Naive B cell (primary cell): ENCODE measurements around the gene RSU1. TPM values are rescaled to one million over a fixed set of nuclear protein-coding genes. Genes with fewer than 3 reads are reported as not detected.

Source experiments
- ATAC-seq, 2 donors: fragments of 150-1000 bp; cut with Tn5 transposase; 2 replicates each; pipeline ENCODE4 v1.10.0; 2021; ENCODE audit warnings: low read depth in 2 of 2, mild to moderate bottlenecking in 2 of 2, moderate library complexity in 2 of 2
- DNase-seq: peaks from one replicate; pipeline ENCODE4 v3.0.0; 2022
- H3K27ac Mint-ChIP-seq, 6 donors: one replicate each; pipeline ENCODE4 v1.8.0; 2020 to 2022; ENCODE audit warnings: mild to moderate bottlenecking in 6 of 6, mixed read lengths in 6 of 6, moderate library complexity in 5 of 6, inconsistent platforms in 2 of 6
- H3K27me3 Mint-ChIP-seq, 3 donors: one replicate each; pipeline ENCODE4 v1.8.0; 2021 to 2022; ENCODE audit warnings: mixed read lengths in 3 of 3, mild to moderate bottlenecking in 1 of 3
- H3K36me3 Mint-ChIP-seq, 2 donors: one replicate each; pipeline ENCODE4 v1.8.0; 2020 to 2022; ENCODE audit warnings: mixed read lengths in 2 of 2, inconsistent platforms in 1 of 2, mild to moderate bottlenecking in 1 of 2
- H3K4me1 Mint-ChIP-seq, 3 donors: one replicate each; pipeline ENCODE4 v1.8.0; 2020 to 2022; ENCODE audit warnings: mixed read lengths in 3 of 3, inconsistent platforms in 1 of 3, mild to moderate bottlenecking in 1 of 3, moderate library complexity in 1 of 3
- H3K4me3 Mint-ChIP-seq, 8 donors: one replicate each; pipeline ENCODE4 v1.8.0; 2020 to 2022; ENCODE audit warnings: mild to moderate bottlenecking in 8 of 8, mixed read lengths in 8 of 8, moderate library complexity in 8 of 8, inconsistent platforms in 2 of 8
- H3K9me3 Mint-ChIP-seq, 7 donors: one replicate each; pipeline ENCODE4 v1.8.0; 2020 to 2022; ENCODE audit warnings: mixed read lengths in 7 of 7, mild to moderate bottlenecking in 5 of 7, inconsistent platforms in 2 of 7, moderate library complexity in 1 of 7
- polyA plus RNA-seq, 6 donors: library from polyadenylated mRNA; unstranded; fragments of 300-500 nt; fragmentation: Illumina TruSeq; gene quantifications; one replicate each; pipeline ENCODE4 v1.2.3, GENCODE V29; 2021; ENCODE audit warnings: low read depth in 6 of 6

The RSU1 gene
- polyA plus RNA-seq, 6 donors from 2014 or later: 86.6 to 125 (median 104) TPM

GRCh38 chr10:16581202-16581601 is 236.0 kb downstream of the RSU1 start:
- Mint-ChIP-seq H3K4me3 (no peak overlapping the region), H3K36me3 (peaks cover 0 to under 1% of the 10 kb centered on the region in 2 donors), H3K27ac (no peak overlapping the region), H3K9me3 (peaks cover 0 to 10% (median 0%) of the 10 kb centered on the region in 7 donors), H3K4me1 (no peaks in the 10 kb centered on the region), H3K27me3 (peaks cover 7 to 20% (median 19%) of the 10 kb centered on the region in 3 donors)
- DNase-seq: no peak
- no peak for ATAC-seq

- peaks cover 0 to 3% of the 10 kb centered on the region in 2 donors for H3K36me3 Mint-ChIP-seq
- H3K4me1 Mint-ChIP-seq: peaks cover 0 to 7% (median 5%) of the 10 kb centered on the region in 3 donors
- DNase-seq (no peak), ATAC-seq (no peak)
- peaks cover 21 to 23% (median 21%) of the 10 kb centered on the region in 3 donors for H3K27me3 Mint-ChIP-seq
- H3K27ac Mint-ChIP-seq: no peak overlapping the region
- no peak overlapping the region for H3K4me3 Mint-ChIP-seq
- H3K9me3 Mint-ChIP-seq: peaks cover 0 to 9% (median 3%) of the 10 kb centered on the region in 7 donors
Observed at GRCh38 chr10:16570731-16571130, 246.5 kb downstream of the RSU1 start.

GRCh38 chr10:16566202-16566805 is 250.9 kb downstream of the RSU1 start:
- Mint-ChIP-seq H3K9me3 (peaks cover 0 to 5% (median 2%) of the 10 kb centered on the region in 7 donors), H3K27ac (peak overlapping the region in 1 of 6 donors; percentile 23), H3K4me3 (no peak overlapping the region), H3K27me3 (peaks cover 19 to 24% (median 23%) of the 10 kb centered on the region in 3 donors), H3K36me3 (peaks cover 0 to 3% of the 10 kb centered on the region in 2 donors), H3K4me1 (peaks cover 0 to 7% (median 7%) of the 10 kb centered on the region in 3 donors)
- no peak for ATAC-seq
- no peak for DNase-seq

- H3K4me1 Mint-ChIP-seq: peaks cover 0 to 7% (median 7%) of the 10 kb centered on the region in 3 donors
- H3K36me3 Mint-ChIP-seq: peaks cover 0 to 3% of the 10 kb centered on the region in 2 donors
- H3K27me3 Mint-ChIP-seq: peaks cover 17 to 26% (median 21%) of the 10 kb centered on the region in 3 donors
- H3K4me3 Mint-ChIP-seq: no peak overlapping the region
- H3K27ac Mint-ChIP-seq: no peak overlapping the region
- no peak for ATAC-seq
- DNase-seq: no peak
- peaks cover 0 to 5% (median 2%) of the 10 kb centered on the region in 7 donors for H3K9me3 Mint-ChIP-seq
Observed at GRCh38 chr10:16565604-16566003, 251.6 kb downstream of the RSU1 start.

GRCh38 chr10:16562891-16563290 is 254.3 kb downstream of the RSU1 start:
- H3K4me1 Mint-ChIP-seq: peaks cover 0 to 7% (median 7%) of the 10 kb centered on the region in 3 donors
- H3K4me3 Mint-ChIP-seq: no peak overlapping the region
- H3K36me3 Mint-ChIP-seq: no peaks in the 10 kb centered on the region
- no peak overlapping the region for H3K27ac Mint-ChIP-seq
- H3K9me3 Mint-ChIP-seq: peaks cover 2 to 12% (median 6%) of the 10 kb centered on the region in 7 donors
- peaks cover 19 to 44% (median 26%) of the 10 kb centered on the region in 3 donors for H3K27me3 Mint-ChIP-seq
- ATAC-seq (no peak), DNase-seq (no peak)

- H3K4me3 Mint-ChIP-seq: no peak overlapping the region
- ATAC-seq: no peak
Observed at GRCh38 chr10:16559236-16559773, 257.9 kb downstream of the RSU1 start.

GRCh38 chr10:16547973-16548372 is 269.3 kb downstream of the RSU1 start:
- ATAC-seq (no peak), DNase-seq (no peak)
- no peaks in the 10 kb centered on the region for H3K4me1 Mint-ChIP-seq
- H3K36me3 Mint-ChIP-seq: no peaks in the 10 kb centered on the region
- no peak overlapping the region for H3K27ac Mint-ChIP-seq
- H3K27me3 Mint-ChIP-seq: peaks cover 4 to 41% (median 19%) of the 10 kb centered on the region in 3 donors
- H3K4me3 Mint-ChIP-seq: no peak overlapping the region
- H3K9me3 Mint-ChIP-seq: peaks cover 0 to 3% (median 0%) of the 10 kb centered on the region in 7 donors

More at GRCh38 chr10:16559236-16559773, 257.9 kb downstream of the RSU1 start:
- H3K9me3 Mint-ChIP-seq: peaks cover 2 to 17% (median 5%) of the 10 kb centered on the region in 7 donors
- H3K36me3 Mint-ChIP-seq: no peaks in the 10 kb centered on the region
- peak overlapping the region in 1 of 6 donors; percentile 16 for H3K27ac Mint-ChIP-seq
- peaks cover 8 to 39% (median 15%) of the 10 kb centered on the region in 3 donors for H3K27me3 Mint-ChIP-seq
- no peak for DNase-seq
- no peaks in the 10 kb centered on the region for H3K4me1 Mint-ChIP-seq

- Mint-ChIP-seq H3K36me3 (peaks cover 0 to 3% of the 10 kb centered on the region in 2 donors), H3K27me3 (peaks cover 10 to 47% (median 23%) of the 10 kb centered on the region in 3 donors), H3K4me3 (no peak overlapping the region), H3K9me3 (peaks cover 0 to 3% (median 0%) of the 10 kb centered on the region in 7 donors), H3K4me1 (no peaks in the 10 kb centered on the region), H3K27ac (no peak overlapping the region)
- ATAC-seq: no peak
- no peak for DNase-seq
Observed at GRCh38 chr10:16545116-16545736, 272.0 kb downstream of the RSU1 start.

GRCh38 chr10:16544591-16544990 is 272.6 kb downstream of the RSU1 start:
- Mint-ChIP-seq H3K9me3 (peaks cover 0 to 6% (median 0%) of the 10 kb centered on the region in 7 donors), H3K27ac (no peak overlapping the region), H3K4me3 (no peak overlapping the region), H3K36me3 (peaks cover 0 to 8% of the 10 kb centered on the region in 2 donors), H3K4me1 (no peaks in the 10 kb centered on the region), H3K27me3 (peaks cover 16 to 52% (median 29%) of the 10 kb centered on the region in 3 donors)
- DNase-seq (no peak), ATAC-seq (no peak)

- Mint-ChIP-seq H3K4me3 (no peak overlapping the region), H3K27ac (no peak overlapping the region), H3K36me3 (peaks cover 0 to 8% of the 10 kb centered on the region in 2 donors), H3K27me3 (peaks cover 18 to 49% (median 33%) of the 10 kb centered on the region in 3 donors), H3K9me3 (peaks cover 0 to 6% (median 0%) of the 10 kb centered on the region in 7 donors), H3K4me1 (no peaks in the 10 kb centered on the region)
- DNase-seq: no peak
- no peak for ATAC-seq
Observed at GRCh38 chr10:16544099-16544498, 273.1 kb downstream of the RSU1 start.
